Uterus (tissue), 2 donors: ENCODE results near the gene SLC6A4.

Experiments used
- POLR2A ChIP-seq, 2 donors: fragments of 450-650 bp; IDR thresholded peaks; one replicate each; pipeline ENCODE4 v1.6.1; 2016; ENCODE audit warnings: antibody characterized with exemption in 2 of 2, mild to moderate bottlenecking in 1 of 2, moderate library complexity in 1 of 2
- TF ChIP-seq, protein P1 (sequence below), 4 experiments: fragments of 200-600 bp in 2 of 4; fragments of 450-650 bp in 2 of 4; sonication (generic) in 2 of 4; IDR thresholded peaks; one replicate each; pipeline ENCODE4 v1.5.1; 2016 to 2019; ENCODE audit warnings: antibody characterized with exemption in 4 of 4, mild to moderate bottlenecking in 2 of 4, moderate library complexity in 1 of 4

DNA sequence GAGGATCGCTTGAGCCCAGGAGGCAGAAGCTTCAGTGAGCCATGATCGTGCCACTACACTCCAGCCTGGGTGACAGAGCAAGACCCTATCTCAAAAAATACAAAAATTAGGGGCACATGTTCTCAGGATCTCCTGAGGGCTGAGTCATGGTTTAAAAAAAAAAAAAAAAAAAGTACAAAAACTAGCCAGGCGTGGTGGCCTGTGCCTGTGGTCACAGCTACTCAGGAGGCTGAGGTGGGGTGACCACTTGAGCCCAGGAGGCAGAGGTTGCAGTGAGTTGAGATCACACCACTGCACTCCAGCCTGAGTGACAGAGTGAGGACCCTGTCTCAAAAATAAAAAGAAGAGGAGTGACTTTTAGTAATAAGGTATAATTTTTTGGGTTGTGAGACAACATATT lies 39.4 kb upstream of the SLC6A4 start:
- TF ChIP-seq, protein P1, sequence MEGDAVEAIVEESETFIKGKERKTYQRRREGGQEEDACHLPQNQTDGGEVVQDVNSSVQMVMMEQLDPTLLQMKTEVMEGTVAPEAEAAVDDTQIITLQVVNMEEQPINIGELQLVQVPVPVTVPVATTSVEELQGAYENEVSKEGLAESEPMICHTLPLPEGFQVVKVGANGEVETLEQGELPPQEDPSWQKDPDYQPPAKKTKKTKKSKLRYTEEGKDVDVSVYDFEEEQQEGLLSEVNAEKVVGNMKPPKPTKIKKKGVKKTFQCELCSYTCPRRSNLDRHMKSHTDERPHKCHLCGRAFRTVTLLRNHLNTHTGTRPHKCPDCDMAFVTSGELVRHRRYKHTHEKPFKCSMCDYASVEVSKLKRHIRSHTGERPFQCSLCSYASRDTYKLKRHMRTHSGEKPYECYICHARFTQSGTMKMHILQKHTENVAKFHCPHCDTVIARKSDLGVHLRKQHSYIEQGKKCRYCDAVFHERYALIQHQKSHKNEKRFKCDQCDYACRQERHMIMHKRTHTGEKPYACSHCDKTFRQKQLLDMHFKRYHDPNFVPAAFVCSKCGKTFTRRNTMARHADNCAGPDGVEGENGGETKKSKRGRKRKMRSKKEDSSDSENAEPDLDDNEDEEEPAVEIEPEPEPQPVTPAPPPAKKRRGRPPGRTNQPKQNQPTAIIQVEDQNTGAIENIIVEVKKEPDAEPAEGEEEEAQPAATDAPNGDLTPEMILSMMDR (IDR thresholded peaks at IDR 0.05) = no peak
- no peak for TF ChIP-seq POLR2A (IDR thresholded peaks at IDR 0.05)
